Measurements from ENCODE around the gene RCOR1. TPM values are rescaled to one million over a fixed set of nuclear protein-coding genes. Genes with fewer than 3 reads are reported as not detected.

Gene RCOR1
- total and polyA plus RNA-seq, 2 of the 4 experiments (the other 2 are of a cell fraction): 9.0 to 11.2 TPM

GRCh38 chr14:102750376-102750775, 157.9 kb downstream of the RCOR1 start:
- Histone ChIP-seq H2AK9ac (replicated peaks; ENCODE audit: low read depth, low read length, poor library complexity) (no peak overlapping the region), H3K9ac (ENCODE audit: low read depth, low read length) (no peak overlapping the region), H3K79me1 (ENCODE audit: low read depth in 1 of 2, low read length in 2 of 2) (no peaks in the 10 kb centered on the region), H4K8ac (ENCODE audit: low read depth in 2 of 2, low read length in 2 of 2) (no peak overlapping the region), H3K56ac (ENCODE audit: extremely low read depth, insufficient read depth, low read length) (no peak overlapping the region), H2AFZ (replicated peaks; ENCODE audit: low read length, poor library complexity) (no peak overlapping the region), H2AK5ac (ENCODE audit: low read depth, low read length) (no peak overlapping the region), H4K91ac (ENCODE audit: insufficient read depth, low read depth, low read length) (no peak overlapping the region), H3K23ac (ENCODE audit: low read depth, low read length) (no peak overlapping the region), H2BK20ac (ENCODE audit: low read depth, low read length) (no peak overlapping the region), H3K27ac (ENCODE audit: insufficient read depth, low read length) (no peak overlapping the region), H2BK120ac (ENCODE audit: low read depth, low read length) (no peak overlapping the region), H3K27me3 (ENCODE audit: control insufficient read depth, insufficient read depth, low read length) (no peaks in the 10 kb centered on the region), H2BK15ac (ENCODE audit: low read depth, low read length) (no peak overlapping the region), H3K4me3 (ENCODE audit: insufficient read depth, low read depth, low read length) (no peak overlapping the region), H3K9me1 (ENCODE audit: insufficient read depth, low read length) (no peaks in the 10 kb centered on the region; the same call in 1 of the 2 replicates), H3K4ac (ENCODE audit: low read depth, low read length) (no peak overlapping the region), H2BK5ac (ENCODE audit: low read depth, low read length, poor library complexity, severe bottlenecking) (no peak overlapping the region), H4K20me1 (ENCODE audit: insufficient read depth, low read length) (no peaks in the 10 kb centered on the region; the same call in 1 of the 2 replicates), H3K14ac (replicated peaks; ENCODE audit: low read depth, low read length) (no peak overlapping the region), H3K4me1 (ENCODE audit: control insufficient read depth, insufficient read depth, low read length) (no peaks in the 10 kb centered on the region), H3K18ac (ENCODE audit: low read depth, low read length) (no peak overlapping the region), H3K4me2 (ENCODE audit: low read depth, low read length) (no peak overlapping the region), H3K9me3 (ENCODE audit: control insufficient read depth, insufficient read depth, low read length) (no peaks in the 10 kb centered on the region), H3K36me3 (ENCODE audit: control insufficient read depth, insufficient read depth, low read length) (no peaks in the 10 kb centered on the region), H4K5ac (ENCODE audit: low read depth, low read length) (no peak overlapping the region)
- TF ChIP-seq SMC3 (IDR thresholded peaks at IDR 0.05; ENCODE audit: low read depth, low read length) (no peak), CEBPB (IDR thresholded peaks at IDR 0.05; ENCODE audit: low read depth, low read length) (no peak), MXI1 (IDR thresholded peaks at IDR 0.05; ENCODE audit: borderline replicate concordance, low read depth, low read length) (no peak), POLR2A (IDR thresholded peaks at IDR 0.05; ENCODE audit: low read depth, low read length) (no peak), BHLHE40 (IDR thresholded peaks at IDR 0.05; ENCODE audit: low read depth, low read length) (no peak)
- intact Hi-C loops (cut with micrococcal nuclease): no loop called here
- in situ Hi-C loops (cut with MboI; ENCODE audit: low sequenced_read_pairs): no loop called here
- no peak for DNase-seq
- no peak for ATAC-seq (ENCODE audit: low read depth)
- WGBS, 2 experiments (ENCODE audit: extremely low coverage in 2 of 2, insufficient read length in 1 of 2): 92% methylated on average over 10 of the region's 14 CpGs; no CpG with 5 or more reads in 1 of the 2 experiments
- dilution Hi-C loops (cut with HindIII; ENCODE audit: low sequenced_read_pairs, unreplicated experiment): no loop called here
- POLR2A ChIA-PET (ENCODE audit: unreplicated experiment): no interaction called here
- BruUV-seq (replicated peaks): no TSS peak
- CTCF ChIA-PET: no interaction called here
